Endothelial cell of umbilical vein (primary cell): ENCODE data around the gene COTL1. TPM values are rescaled to one million over a fixed set of nuclear protein-coding genes. Genes with fewer than 3 reads are reported as not detected.
A peak's percentile ranks its signal among the peaks of the same experiment; 100 is the strongest.

Experiments used
- BruUV-seq: library from RNA; stranded (reverse); fragments of 400-500 nt; replicated peaks from 2 replicates; lab custom pipeline; 2021; lab: Mats Ljungman, UMichigan
- CTCF ChIA-PET: fragments of 300-600, 350-600 bp; sonication (Branson Sonifier 250); formaldehyde crosslinking; loops from one replicate; lab custom pipeline; 2021; ENCODE audit warnings: antibody characterized with exemption, inconsistent platforms; lab: Charles Lee
- POLR2A ChIA-PET: fragments of 300-600, 350-600 bp; sonication (Branson Sonifier 250); formaldehyde crosslinking; loops from one replicate; lab custom pipeline; 2021; ENCODE audit warnings: antibody characterized with exemption, inconsistent platforms; lab: Charles Lee
- DNase-seq: peaks from one replicate; pipeline ENCODE4 v3.0.0-alpha.2; 2011; ENCODE audit warnings: low read depth, low spot score
- FAIRE-seq: peaks from 2 replicates; lab custom pipeline; 2011; peaks lifted over from hg19 to GRCh38; lab: Jason Lieb, UNC
- H2AFZ ChIP-seq: 2 replicates; pipeline ENCODE4 v1.6.0; 2012; ENCODE audit warnings: low read depth, low read length, control low read depth, inconsistent platforms
- H3K27ac ChIP-seq: 2 replicates; pipeline ENCODE4 v1.5.1; 2011; ENCODE audit warnings: low read depth, mild to moderate bottlenecking, control low read depth, low read length, moderate library complexity; ENCODE audit not compliant: insufficient read depth
- H3K27me3 ChIP-seq, 2 experiments: 2 replicates each; pipeline versions ENCODE4 v1.6.0 to v1.6.1; 2011; ENCODE audit warnings: low read length in 2 of 2, mixed read lengths in 1 of 2; ENCODE audit not compliant: control insufficient read depth in 2 of 2, insufficient read depth in 2 of 2
- H3K36me3 ChIP-seq, 2 experiments: 2 replicates in 1 of 2; 3 replicates in 1 of 2; pipeline ENCODE4 v1.5.1; 2011; ENCODE audit warnings: low read length in 2 of 2, mild to moderate bottlenecking in 1 of 2, moderate library complexity in 1 of 2; ENCODE audit not compliant: control insufficient read depth in 2 of 2, insufficient read depth in 2 of 2; ENCODE audit errors: extremely low read depth in 1 of 2
- H3K4me1 ChIP-seq: 3 replicates; pipeline ENCODE4 v1.5.1; 2011; ENCODE audit warnings: mild to moderate bottlenecking, low read length; ENCODE audit not compliant: control insufficient read depth, insufficient read depth; ENCODE audit errors: extremely low read depth
- H3K4me2 ChIP-seq: 2 replicates; pipeline ENCODE4 v1.6.1; 2011; ENCODE audit warnings: low read length, control low read depth, mixed read lengths; ENCODE audit not compliant: insufficient read depth
- H3K4me3 ChIP-seq, 3 experiments: fragments of 200-600 bp in 1 of 3; sonication (generic), shearing (Covaris generic) in 1 of 3; replicated peaks in 1 of 3; 2 replicates each; pipeline ENCODE4 v1.5.1; 2011 to 2016; ENCODE audit warnings: control low read depth in 3 of 3, low read length in 3 of 3, mild to moderate bottlenecking in 2 of 3, inconsistent platforms in 1 of 3, low read depth in 1 of 3, moderate library complexity in 1 of 3; ENCODE audit not compliant: insufficient read depth in 1 of 3
- H3K79me2 ChIP-seq: 2 replicates; pipeline ENCODE4 v1.6.0; 2012; ENCODE audit warnings: low read length, inconsistent platforms; ENCODE audit not compliant: control insufficient read depth, insufficient read depth
- H3K9ac ChIP-seq: replicated peaks from 2 replicates; pipeline ENCODE3; 2011; ENCODE audit warnings: low read length, control low read depth; ENCODE audit not compliant: insufficient read depth; ENCODE audit errors: extremely low read depth
- H3K9me1 ChIP-seq: replicated peaks from 3 replicates; pipeline ENCODE4 v1.6.0; 2011; ENCODE audit warnings: mild to moderate bottlenecking, low read length; ENCODE audit not compliant: control insufficient read depth, insufficient read depth; ENCODE audit errors: extremely low read depth
- H3K9me3 ChIP-seq: replicated peaks from 2 replicates; pipeline ENCODE4 v1.5.1; 2012; ENCODE audit warnings: low read length, inconsistent platforms; ENCODE audit not compliant: control insufficient read depth, insufficient read depth
- H4K20me1 ChIP-seq: replicated peaks from 2 replicates; pipeline ENCODE3; 2011; ENCODE audit warnings: mild to moderate bottlenecking, low read length; ENCODE audit not compliant: control insufficient read depth, insufficient read depth; ENCODE audit errors: extremely low read depth
- EZH2 ChIP-seq: IDR thresholded peaks from 2 replicates; pipeline ENCODE4 v1.6.1; 2012; ENCODE audit warnings: borderline replicate concordance, low read depth, mild to moderate bottlenecking, moderate library complexity, low read length, inconsistent platforms; ENCODE audit not compliant: severe bottlenecking
- FOS ChIP-seq: IDR thresholded peaks from 2 replicates; pipeline ENCODE4 v1.6.1; 2011; ENCODE audit warnings: mild to moderate bottlenecking, low read length, moderate library complexity, borderline replicate concordance; ENCODE audit not compliant: insufficient read depth
- GATA2 ChIP-seq: IDR thresholded peaks from 2 replicates; pipeline ENCODE4 v1.7.0; 2011; ENCODE audit warnings: low read depth, mild to moderate bottlenecking, moderate library complexity, mixed read lengths, low read length; ENCODE audit not compliant: insufficient read length, insufficient read depth
- JUN ChIP-seq: IDR thresholded peaks from 2 replicates; pipeline ENCODE4 v1.6.1; 2011; ENCODE audit warnings: borderline replicate concordance, low read depth; ENCODE audit not compliant: insufficient read length, insufficient read depth
- MYC ChIP-seq: IDR thresholded peaks from one replicate; pipeline ENCODE4 v1.6.1; 2011; ENCODE audit warnings: mild to moderate bottlenecking, low read depth, low read length
- POLR2A ChIP-seq: IDR thresholded peaks from 2 replicates; pipeline ENCODE4 v1.6.1; 2012; ENCODE audit warnings: low read depth, mild to moderate bottlenecking, control low read depth, low read length
- POLR2AphosphoS5 ChIP-seq: IDR thresholded peaks from 2 replicates; pipeline ENCODE4 v1.6.1; 2012; ENCODE audit warnings: low read depth, mild to moderate bottlenecking, control low read depth, low read length, moderate library complexity; ENCODE audit not compliant: insufficient read depth
- dilution Hi-C: fragments of 300-500 bp; cut with MboI; formaldehyde crosslinking; loops from one replicate; pipeline ENCODE4 v1.15.0; 2019; ENCODE audit warnings: low sequenced_read_pairs; ENCODE audit not compliant: extremely low pct_ligation_motif_present
- intact Hi-C: fragments of 100-400 bp; cut with micrococcal nuclease; formaldehyde crosslinking; loops from one replicate; pipeline ENCODE4 v1.10.0; 2022
- polyA plus RNA-seq, 4 experiments: library from polyadenylated mRNA; depleted of rRNA in 3 of 4; stranded (reverse) in 3 of 4; unstranded in 1 of 4; fragments of >200 nt; gene quantifications; 2 replicates each; pipeline versions ENCODE4 v1.2.1 to v1.2.3, GENCODE V29; 2011 to 2012; ENCODE audit warnings: missing spikeins in 1 of 4
- total RNA-seq: library from RNA; stranded (reverse); gene quantifications from 2 replicates; pipeline ENCODE4 v1.2.3, GENCODE V29; 2021
- TF ChIP-seq, protein P1 (sequence below), 2 donors: IDR thresholded peaks; 1 replicate in 1 of 2; 2 replicates in 1 of 2; pipeline ENCODE4 v1.5.1; 2011; ENCODE audit warnings: low read length in 2 of 2, mild to moderate bottlenecking in 2 of 2, moderate library complexity in 2 of 2, control low read depth in 1 of 2, inconsistent platforms in 1 of 2, low read depth in 1 of 2; ENCODE audit not compliant: insufficient read depth in 1 of 2; ENCODE audit errors: extremely low read depth in 1 of 2
- TF ChIP-seq, protein P2 (sequence below): IDR thresholded peaks from 2 replicates; pipeline ENCODE4 v1.6.1; 2011; ENCODE audit not compliant: insufficient read depth, insufficient read length

COTL1 gene
- total and polyA plus RNA-seq, 2 donors (not counting 3 experiments of a cell fraction or from before 2014, with no cell fraction given): 90.0 to 200 TPM

DNA sequence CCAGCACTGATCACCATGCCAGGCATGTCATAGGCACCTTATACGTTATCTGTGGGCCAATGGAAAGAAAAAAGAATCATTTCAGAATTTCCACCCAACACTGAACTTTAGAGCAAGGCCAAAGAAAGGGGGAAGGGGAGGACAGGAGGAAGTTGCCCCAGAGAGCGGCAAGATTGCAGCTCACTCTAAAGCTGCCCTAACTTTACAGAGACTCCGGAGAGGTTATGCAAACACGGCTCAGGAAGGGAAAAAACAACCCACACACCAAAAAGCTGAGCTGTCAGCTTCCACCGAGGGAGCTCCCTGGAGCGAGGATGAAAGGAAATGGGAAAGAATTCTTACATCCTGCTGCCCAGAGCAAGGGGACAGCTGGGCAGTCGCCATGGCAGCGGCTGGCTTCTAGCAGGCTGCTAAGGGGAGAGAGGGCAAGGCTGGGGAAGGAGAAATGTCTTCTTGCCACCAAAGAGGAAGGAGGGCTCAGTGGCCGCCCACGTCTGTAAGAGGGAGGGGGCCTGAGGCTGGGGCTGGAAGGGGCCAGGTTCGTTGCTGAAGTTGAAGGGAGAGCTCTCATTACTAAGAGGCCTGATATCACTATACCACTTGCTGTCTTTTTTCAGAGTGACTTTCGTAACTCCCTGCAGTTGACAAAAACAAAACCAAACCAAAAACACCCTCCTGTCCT lies 18.2 kb downstream of the COTL1 start:
- Histone ChIP-seq H3K9me3 (no peaks in the 10 kb centered on the region), H3K9me1 (no peaks in the 10 kb centered on the region), H3K79me2 (peaks cover 66% of the 10 kb centered on the region), H2AFZ (no peak overlapping the region), H3K27ac (peak overlapping the region; percentile 82), H3K9ac (peak overlapping the region; percentile 42), H3K4me2 (peak overlapping the region; percentile 81), H3K4me1 (peaks cover 62% of the 10 kb centered on the region), H3K36me3 (peaks cover 0 to 2% of the 10 kb centered on the region in 2 experiments), H3K27me3 (no peaks in the 10 kb centered on the region), H4K20me1 (no peaks in the 10 kb centered on the region), H3K4me3 (peak overlapping the region in 1 of 3 experiments; percentile 43)
- peak; percentile 96 for FAIRE-seq
- ChIA-PET CTCF (interaction anchor here (0.8 to 3.4 kb wide), 9 partner anchors 14 to 126 kb away, joined by 3 to 23 read pairs (median 5); partner anchors contain the start of gene COTL1), POLR2A (interaction anchor here (1.4 kb wide), 1 partner anchor 68 kb away, joined by 9 read pairs; no protein-coding TSS in a partner anchor)
- intact Hi-C loops: loop anchor here (1.0 to 2.0 kb wide), 3 partner anchors 19 to 67 kb away; partner anchors contain the start of gene COTL1
- dilution Hi-C loops: loop anchor here (25.0 kb wide), 1 partner anchor 87 kb away; the partner anchor contains the start of gene MEAK7
- no TSS peak for BruUV-seq
- DNase-seq: peak; percentile 91
- TF ChIP-seq MYC (no peak), FOS (no peak), JUN (no peak), GATA2 (no peak), POLR2AphosphoS5 (peak; percentile 62), POLR2A (peak; percentile 51), EZH2 (no peak)
- TF ChIP-seq, protein P1, sequence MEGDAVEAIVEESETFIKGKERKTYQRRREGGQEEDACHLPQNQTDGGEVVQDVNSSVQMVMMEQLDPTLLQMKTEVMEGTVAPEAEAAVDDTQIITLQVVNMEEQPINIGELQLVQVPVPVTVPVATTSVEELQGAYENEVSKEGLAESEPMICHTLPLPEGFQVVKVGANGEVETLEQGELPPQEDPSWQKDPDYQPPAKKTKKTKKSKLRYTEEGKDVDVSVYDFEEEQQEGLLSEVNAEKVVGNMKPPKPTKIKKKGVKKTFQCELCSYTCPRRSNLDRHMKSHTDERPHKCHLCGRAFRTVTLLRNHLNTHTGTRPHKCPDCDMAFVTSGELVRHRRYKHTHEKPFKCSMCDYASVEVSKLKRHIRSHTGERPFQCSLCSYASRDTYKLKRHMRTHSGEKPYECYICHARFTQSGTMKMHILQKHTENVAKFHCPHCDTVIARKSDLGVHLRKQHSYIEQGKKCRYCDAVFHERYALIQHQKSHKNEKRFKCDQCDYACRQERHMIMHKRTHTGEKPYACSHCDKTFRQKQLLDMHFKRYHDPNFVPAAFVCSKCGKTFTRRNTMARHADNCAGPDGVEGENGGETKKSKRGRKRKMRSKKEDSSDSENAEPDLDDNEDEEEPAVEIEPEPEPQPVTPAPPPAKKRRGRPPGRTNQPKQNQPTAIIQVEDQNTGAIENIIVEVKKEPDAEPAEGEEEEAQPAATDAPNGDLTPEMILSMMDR (IDR thresholded peaks at IDR 0.05; ENCODE audit: extremely low read depth in 1 of 2, insufficient read depth in 1 of 2, low read depth in 1 of 2, low read length in 2 of 2): no peak
- TF ChIP-seq, protein P2, sequence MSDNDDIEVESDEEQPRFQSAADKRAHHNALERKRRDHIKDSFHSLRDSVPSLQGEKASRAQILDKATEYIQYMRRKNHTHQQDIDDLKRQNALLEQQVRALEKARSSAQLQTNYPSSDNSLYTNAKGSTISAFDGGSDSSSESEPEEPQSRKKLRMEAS: no peak
